OCI-M2 (cell line): ENCODE results near the gene S100A2.
"Not testable (repeated sequence)": the region's sequence is repeated elsewhere in the genome, so short reads cannot be mapped to it uniquely, and the experiment has no call there.

Experiments used
- DNase-seq: peaks from one replicate; lab custom pipeline; 2025; ENCODE audit not compliant: unreplicated experiment; lab: John Stamatoyannopoulos, UW

The S100A2 gene

GRCh38 chr1:153534226-153534924 is 31.3 kb downstream of the S100A2 start:
- no peak for DNase-seq

DNA sequence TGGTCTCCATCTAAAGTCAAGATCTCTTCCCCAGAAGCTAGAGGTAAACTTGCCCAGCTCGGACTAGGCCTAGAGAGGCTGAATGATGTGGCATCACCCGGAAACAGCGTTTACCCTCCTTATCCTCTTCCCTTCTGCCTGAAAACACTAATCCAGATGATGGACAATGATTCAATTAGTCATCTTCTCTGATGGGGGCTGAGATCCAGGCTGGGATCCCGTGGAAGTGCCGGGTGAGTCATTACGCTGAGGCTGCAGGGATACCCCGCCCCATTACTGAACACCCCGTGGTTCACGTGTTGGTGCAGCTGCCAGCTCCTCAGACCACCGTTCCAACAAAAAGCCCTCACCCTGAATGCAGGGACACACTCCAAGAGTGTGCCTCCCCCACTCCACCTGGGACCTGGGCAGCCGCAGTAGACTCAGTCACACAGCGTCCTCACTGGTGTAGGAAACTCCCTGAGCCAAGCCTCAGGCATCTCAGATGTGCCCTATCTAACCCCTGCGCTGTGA is 31.9 kb downstream of the S100A2 start:
- DNase-seq = no peak

DNA sequence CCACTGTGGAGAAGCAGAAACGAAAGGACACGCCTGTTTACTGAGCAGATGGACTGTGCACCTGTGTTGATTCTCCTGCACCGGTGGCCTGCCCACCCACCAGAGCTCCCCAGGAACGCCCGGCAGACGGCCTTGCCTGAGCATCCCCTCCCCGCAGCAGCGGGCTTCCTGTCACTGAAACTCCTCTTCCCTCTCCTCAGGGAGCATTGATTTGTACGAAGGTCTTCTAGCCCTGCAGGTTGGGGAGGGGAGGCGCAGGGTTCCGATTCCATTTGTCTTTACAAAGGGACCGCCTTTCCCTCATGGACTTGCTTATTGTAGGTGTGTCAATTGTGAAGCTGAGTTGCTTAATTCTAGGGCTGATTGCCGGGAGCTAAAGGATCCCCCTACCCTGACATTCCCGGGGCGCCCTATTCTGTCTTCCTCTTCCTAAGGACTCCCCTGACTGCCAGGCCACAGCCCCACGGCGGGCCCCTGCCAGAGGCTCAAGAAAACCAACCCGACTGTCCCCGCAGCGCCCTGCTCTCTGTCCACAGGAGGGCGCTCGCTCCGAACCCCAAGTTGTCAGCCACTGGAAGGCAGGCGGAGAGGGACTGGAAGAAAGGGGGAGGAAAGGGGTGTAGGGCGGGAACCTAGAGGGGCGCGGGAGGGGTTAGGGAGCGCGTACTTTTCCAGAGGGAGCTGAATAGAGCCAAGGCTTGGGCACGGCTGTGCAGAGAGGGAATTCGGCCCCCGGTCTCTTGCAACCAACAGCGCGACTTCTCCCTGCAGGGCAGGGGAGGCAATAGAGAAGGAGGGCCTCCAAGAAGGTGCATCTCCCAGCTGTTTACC is 32.7 kb downstream of the S100A2 start:
- DNase-seq = no peak

GRCh38 chr1:153532181-153532580 is 33.5 kb downstream of the S100A2 start:
- DNase-seq = no peak

- DNase-seq = no peak
Measured at GRCh38 chr1:153531638-153532037, 34.0 kb downstream of the S100A2 start.

GRCh38 chr1:153527683-153528040 is 38.0 kb downstream of the S100A2 start:
- no peak for DNase-seq

DNA sequence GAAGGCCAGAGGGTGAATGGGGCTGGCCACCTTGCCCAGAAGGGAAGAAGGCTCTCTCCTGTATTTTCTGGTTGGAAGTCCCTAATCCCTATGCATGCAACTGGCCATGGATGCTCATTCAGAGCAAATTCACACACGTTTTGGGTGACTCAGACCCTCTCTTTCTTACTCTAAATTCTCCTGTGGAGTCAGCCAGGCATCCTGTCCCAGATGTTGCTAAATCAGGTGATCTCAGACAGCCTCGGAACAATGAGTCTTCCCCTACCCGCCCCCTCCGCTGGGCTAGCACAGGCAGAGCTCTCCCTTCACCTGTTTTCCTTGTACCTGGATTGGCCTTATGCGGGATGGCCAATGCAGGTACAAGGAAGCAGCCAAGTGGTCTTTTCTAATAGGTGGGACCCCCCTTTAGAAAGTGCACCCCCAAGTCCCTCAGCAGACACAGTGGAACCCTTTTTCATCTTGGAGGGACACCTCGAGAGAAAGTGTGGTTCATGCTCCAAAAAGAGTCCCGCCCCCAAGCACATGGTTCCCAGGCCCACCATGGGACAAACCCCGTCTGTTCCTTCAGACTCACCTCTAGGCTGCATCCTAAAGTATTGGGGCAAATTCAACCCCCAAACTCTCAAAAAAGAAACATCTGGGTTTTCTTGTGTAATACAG is 38.5 kb downstream of the S100A2 start:
- DNase-seq = no peak

- DNase-seq = no peak
Measured at GRCh38 chr1:153526132-153526543, 39.5 kb downstream of the S100A2 start.

DNA sequence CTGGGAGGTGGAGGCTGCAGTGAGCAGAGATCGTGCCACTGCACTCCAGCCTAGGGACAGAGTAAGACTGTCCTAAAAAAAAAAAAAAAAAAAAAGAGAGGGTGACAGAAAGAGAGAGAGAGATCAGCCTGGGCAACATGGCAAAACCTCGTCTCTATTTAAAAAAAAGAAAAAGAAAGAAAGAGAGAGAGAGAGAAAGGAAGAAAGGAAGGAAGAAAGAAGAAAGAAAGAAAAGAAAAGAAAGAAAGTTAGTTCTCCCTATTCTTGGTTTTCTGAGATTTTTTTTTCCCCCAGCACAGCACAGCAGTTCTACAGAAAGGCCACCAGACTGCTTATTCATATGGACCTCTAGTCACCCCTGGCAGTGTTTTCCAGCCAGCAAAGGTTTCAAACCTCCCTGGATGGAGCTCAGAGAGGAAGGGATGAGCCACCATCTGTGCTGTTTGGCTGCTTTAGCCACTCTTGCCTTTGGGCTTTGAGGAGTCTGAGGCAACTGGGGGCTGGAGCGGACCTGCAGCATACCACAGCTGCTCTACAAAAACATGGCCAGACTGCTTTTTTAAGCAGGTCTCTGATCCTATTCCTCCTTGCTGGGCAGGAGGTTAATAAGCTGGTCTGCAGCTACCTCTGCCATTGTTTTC is 40.4 kb downstream of the S100A2 start:
- DNase-seq = no peak

DNA sequence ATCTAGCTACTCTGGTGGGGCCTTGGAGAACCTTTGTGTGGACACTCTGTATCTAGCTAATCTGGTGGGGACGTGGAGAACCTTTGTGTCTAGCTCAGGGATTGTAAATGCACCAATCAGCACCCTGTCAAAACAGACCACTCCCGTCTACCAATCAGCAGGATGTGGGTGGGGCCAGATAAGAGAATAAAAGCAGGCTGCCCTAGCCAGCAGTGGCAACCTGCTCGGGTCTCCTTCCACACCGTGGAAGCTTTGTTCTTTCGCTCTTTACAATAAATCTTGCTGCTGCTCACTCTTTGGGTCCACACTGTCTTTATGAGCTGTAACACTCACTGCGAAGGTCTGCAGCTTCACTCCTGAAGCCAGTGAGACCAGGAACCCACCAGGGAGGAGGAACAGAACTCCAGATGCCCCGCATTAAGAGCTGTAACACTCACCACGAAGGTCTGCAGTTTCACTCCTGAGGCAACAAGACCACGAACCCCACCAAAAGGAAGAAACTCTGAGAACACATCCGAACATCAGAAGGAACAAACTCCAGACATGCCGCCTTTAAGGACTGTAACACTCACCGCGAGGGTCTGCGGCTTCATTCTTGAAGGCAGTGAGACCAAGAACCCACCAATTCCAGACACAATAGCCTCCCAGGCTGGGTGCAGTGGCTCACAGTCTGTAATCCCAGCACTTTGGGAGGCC is 43.1 kb downstream of the S100A2 start:
- not testable (repeated sequence) for DNase-seq

DNA sequence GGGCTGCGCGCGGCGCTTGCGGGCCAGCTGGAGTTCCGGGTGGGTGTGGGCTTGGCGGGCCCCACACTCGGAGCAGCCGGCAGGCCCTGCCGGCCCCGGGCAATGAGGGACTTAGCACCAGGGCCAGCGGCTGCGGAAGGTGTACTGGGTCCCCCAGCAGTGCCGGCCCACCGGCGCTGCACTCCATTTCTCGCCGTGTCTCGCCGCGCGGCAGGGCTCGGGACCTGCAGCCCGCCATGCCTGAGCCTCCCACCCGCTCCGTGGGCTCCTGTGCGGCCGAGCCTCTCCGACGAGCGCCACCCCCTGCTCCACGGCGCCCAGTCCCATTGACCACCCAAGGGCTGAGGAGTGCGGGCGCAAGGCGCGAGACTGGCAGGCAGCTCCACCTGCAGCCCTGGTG is 43.8 kb downstream of the S100A2 start:
- DNase-seq = not testable (repeated sequence)

DNA sequence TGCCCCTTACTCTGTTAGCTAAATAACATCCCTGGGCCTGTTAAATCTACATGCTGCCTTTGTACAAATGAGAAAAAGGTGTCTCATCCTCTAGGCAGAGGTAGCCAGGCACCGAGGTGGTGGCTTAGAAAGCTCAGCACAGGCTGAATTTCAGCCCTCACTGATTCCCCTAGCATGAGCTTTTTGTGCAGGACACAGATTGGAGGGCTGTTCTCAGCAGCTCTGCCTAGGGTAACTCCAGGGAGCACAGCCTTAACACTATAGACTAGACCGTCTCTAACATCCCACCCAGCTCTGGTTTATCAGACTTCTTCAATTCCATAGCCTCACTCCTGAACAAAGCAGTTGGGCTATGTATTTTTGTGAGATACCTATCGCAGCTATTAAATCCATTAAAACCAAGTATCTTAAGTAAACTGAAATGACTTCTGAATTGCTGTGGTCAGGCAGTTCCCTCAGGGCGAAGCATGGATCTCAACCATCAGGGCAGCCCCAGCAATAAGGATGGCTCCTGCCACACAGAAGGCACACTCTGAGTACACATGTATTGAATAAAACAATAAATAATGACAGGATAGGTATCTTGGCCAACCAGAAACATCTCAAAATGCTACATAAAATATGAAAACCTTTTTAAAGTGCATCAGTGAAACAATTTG is 44.7 kb downstream of the S100A2 start:
- no peak for DNase-seq

GRCh38 chr1:153520137-153520691 is 45.4 kb downstream of the S100A2 start:
- DNase-seq = not testable (repeated sequence)

DNA sequence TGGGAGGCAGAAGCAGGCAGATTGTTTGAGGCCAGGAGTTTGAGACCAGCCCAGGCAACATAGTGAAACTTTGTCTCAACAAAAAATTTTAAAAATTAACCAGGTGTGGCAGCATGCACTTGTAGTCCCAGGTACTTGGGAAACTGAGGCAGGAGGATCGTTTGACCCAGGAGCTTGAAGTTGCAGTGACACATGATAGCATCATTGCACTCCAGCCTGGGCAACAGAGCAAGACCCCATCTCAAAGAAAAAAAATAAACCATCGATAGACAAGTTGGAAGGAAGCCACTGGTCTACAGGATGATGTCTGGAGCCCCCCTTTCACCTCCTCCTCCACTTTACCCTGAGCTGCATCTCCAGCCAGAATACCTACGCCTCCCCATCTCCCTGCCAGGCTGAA is 46.4 kb downstream of the S100A2 start:
- no peak for DNase-seq

GRCh38 chr1:153515504-153516394 is 49.9 kb downstream of the S100A2 start:
- DNase-seq = no peak

DNA sequence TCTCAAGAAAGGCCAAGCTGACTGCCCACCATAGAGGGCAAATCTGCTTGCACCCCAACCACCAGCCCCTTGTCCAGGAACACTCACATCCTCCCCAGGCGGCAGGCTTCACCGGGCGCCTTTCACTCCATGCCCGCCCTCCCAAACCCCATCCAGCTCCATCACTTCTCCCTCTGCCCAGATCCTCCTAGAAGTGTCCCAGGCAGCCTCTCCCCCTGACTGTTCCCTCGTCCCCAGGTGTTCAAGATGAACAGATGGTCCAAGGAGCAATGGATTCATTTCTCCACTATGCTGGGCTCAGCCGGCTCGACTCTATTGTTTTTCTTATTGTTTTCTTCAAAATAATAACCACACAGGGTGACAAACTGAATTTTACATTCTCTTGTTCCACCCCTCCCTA is 52.0 kb downstream of the S100A2 start:
- DNase-seq = no peak

- DNase-seq = no peak
Measured at GRCh38 chr1:153513023-153513422, 52.6 kb downstream of the S100A2 start.
